NCI-H1105 (cell line): Measurements from ENCODE around the gene ARHGEF6.

Experiments
- DNase-seq: peaks from one replicate; lab custom pipeline; 2025; lab: John Stamatoyannopoulos, UW

ARHGEF6 gene

GRCh38 chrX:136691028-136691809 is 89.5 kb downstream of the ARHGEF6 start:
- no peak for DNase-seq

GRCh38 chrX:136689436-136689835 is 91.3 kb downstream of the ARHGEF6 start:
- DNase-seq = no peak

- DNase-seq = no peak
Observed at GRCh38 chrX:136687457-136687856, 93.3 kb downstream of the ARHGEF6 start.

- no peak for DNase-seq
Observed at GRCh38 chrX:136684120-136684519, 96.6 kb downstream of the ARHGEF6 start.

GRCh38 chrX:136679531-136679930 is 101.2 kb downstream of the ARHGEF6 start:
- DNase-seq = no peak

- no peak for DNase-seq
Observed at GRCh38 chrX:136674270-136674985, 106.3 kb downstream of the ARHGEF6 start.

GRCh38 chrX:136671006-136671610 is 109.6 kb downstream of the ARHGEF6 start:
- no peak for DNase-seq

GRCh38 chrX:136667446-136668168 is 113.1 kb downstream of the ARHGEF6 start:
- no peak for DNase-seq

GRCh38 chrX:136666088-136666487 is 114.6 kb downstream of the ARHGEF6 start:
- no peak for DNase-seq

- DNase-seq = no peak
Observed at GRCh38 chrX:136665258-136665900, 115.4 kb downstream of the ARHGEF6 start.

GRCh38 chrX:136662976-136663375 is 117.8 kb downstream of the ARHGEF6 start:
- DNase-seq = no peak

GRCh38 chrX:136662104-136662503 is 118.6 kb downstream of the ARHGEF6 start:
- DNase-seq = no peak

GRCh38 chrX:136660896-136661295 is 119.8 kb downstream of the ARHGEF6 start:
- no peak for DNase-seq

- DNase-seq = no peak
Observed at GRCh38 chrX:136659174-136659573, 121.6 kb downstream of the ARHGEF6 start.

- DNase-seq = no peak
Observed at GRCh38 chrX:136658151-136658550, 122.6 kb downstream of the ARHGEF6 start.

GRCh38 chrX:136656361-136656964 is 124.3 kb downstream of the ARHGEF6 start:
- no peak for DNase-seq

- no peak for DNase-seq
Observed at GRCh38 chrX:136652822-136653723, 127.7 kb downstream of the ARHGEF6 start.

- DNase-seq = no peak
Observed at GRCh38 chrX:136650811-136651210, 129.9 kb downstream of the ARHGEF6 start.

GRCh38 chrX:136647677-136648360 is 132.9 kb downstream of the ARHGEF6 start, which contains the start of gene CD40LG:
Gene CD40LG (plus strand): TSS chrX:136648158. CDS start chrX:136648249, 91 bp downstream.
- DNase-seq = no peak
